ENCODE measurements around the gene AMIGO3. TPM values are rescaled to one million over a fixed set of nuclear protein-coding genes. Genes with fewer than 3 reads are reported as not detected.

Gene AMIGO3
- 0.26 to 1.7 TPM (median 0.57 TPM) in 5 replicates for total RNA-seq (2022; extraction: Qiagen RNA extraction; ENCODE audit: low read depth)

GRCh38 chr3:49719214-49719884, at the start of gene AMIGO3:
AMIGO3 (minus strand) TSS chr3:49719684; CDS start chr3:49719465, 219 bp downstream.

GRCh38 chr3:49723628-49724551, 4.4 kb upstream of the AMIGO3 start, which contains the start of gene GMPPB:
GMPPB (minus strand) TSS chr3:49723951; CDS start chr3:49723726, 225 bp downstream.

GRCh38 chr3:49689046-49689907, 30.2 kb downstream of the AMIGO3 start, which contains the start of the genes MST1 and RNF123:
MST1 (minus strand) TSS chr3:49689474; CDS start chr3:49688691, 783 bp downstream.
RNF123 (plus strand) TSS chr3:49689557; CDS start chr3:49691166, 1,609 bp downstream.

GRCh38 chr3:49673715-49674496, 45.6 kb downstream of the AMIGO3 start, which contains the start of gene APEH:
APEH (plus strand) TSS chr3:49674351; CDS start chr3:49674402, 51 bp downstream.

Other genes with a start within 250 kb of the AMIGO3 start
- gene DAG1, start 249.4 kb downstream of the AMIGO3 start, total RNA-seq (2022; extraction: Qiagen RNA extraction; ENCODE audit: low read depth) = 43.2 to 58.1 TPM (median 53.4 TPM) in 5 replicates
- 0.10 to 0.19 TPM (median 0.13 TPM) in 5 replicates for gene BSN, start 165.2 kb downstream of the AMIGO3 start, total RNA-seq (2022; extraction: Qiagen RNA extraction; ENCODE audit: low read depth)
- 59.0 to 65.7 TPM (median 64.8 TPM) in 5 replicates for gene APEH, start 45.3 kb downstream of the AMIGO3 start, total RNA-seq (2022; extraction: Qiagen RNA extraction; ENCODE audit: low read depth)
- gene MST1, start 30.2 kb downstream of the AMIGO3 start, total RNA-seq (2022; extraction: Qiagen RNA extraction; ENCODE audit: low read depth) = 0.89 to 2.0 TPM (median 1.8 TPM) in 5 replicates
- 12.5 to 17.1 TPM (median 14.8 TPM) in 5 replicates for gene RNF123, start 30.1 kb downstream of the AMIGO3 start, total RNA-seq (2022; extraction: Qiagen RNA extraction; ENCODE audit: low read depth)
- 16.2 to 22.6 TPM (median 21.3 TPM) in 5 replicates for gene GMPPB, start 4.3 kb upstream of the AMIGO3 start, total RNA-seq (2022; extraction: Qiagen RNA extraction; ENCODE audit: low read depth)
- gene IP6K1, start 66.9 kb upstream of the AMIGO3 start, total RNA-seq (2022; extraction: Qiagen RNA extraction; ENCODE audit: low read depth) = 21.6 to 22.8 TPM (median 22.2 TPM) in 5 replicates
- gene CDHR4, start 80.2 kb upstream of the AMIGO3 start, total RNA-seq (2022; extraction: Qiagen RNA extraction; ENCODE audit: low read depth) = 0.16 to 0.53 TPM (median 0.40 TPM) in 5 replicates
- 1.6 to 2.1 TPM (median 2.0 TPM) in 5 replicates for gene INKA1, start 83.6 kb upstream of the AMIGO3 start, total RNA-seq (2022; extraction: Qiagen RNA extraction; ENCODE audit: low read depth)
- gene UBA7, start 94.3 kb upstream of the AMIGO3 start, total RNA-seq (2022; extraction: Qiagen RNA extraction; ENCODE audit: low read depth) = 0.31 to 0.51 TPM (median 0.51 TPM) in 5 replicates
- gene TRAIP, start 136.9 kb upstream of the AMIGO3 start, total RNA-seq (2022; extraction: Qiagen RNA extraction; ENCODE audit: low read depth) = 11.7 to 15.5 TPM (median 13.2 TPM) in 5 replicates
- gene CAMKV, start 150.2 kb upstream of the AMIGO3 start, total RNA-seq (2022; extraction: Qiagen RNA extraction; ENCODE audit: low read depth) = 0.29 to 0.51 TPM (median 0.37 TPM) in 5 replicates
- gene MST1R, start 184.2 kb upstream of the AMIGO3 start, total RNA-seq (2022; extraction: Qiagen RNA extraction; ENCODE audit: low read depth) = 5.0 to 10.2 TPM (median 7.9 TPM) in 5 replicates
- gene MON1A, start 210.1 kb upstream of the AMIGO3 start, total RNA-seq (2022; extraction: Qiagen RNA extraction; ENCODE audit: low read depth) = 5.0 to 9.9 TPM (median 8.2 TPM) in 5 replicates
- gene RBM6, start 220.5 kb upstream of the AMIGO3 start, total RNA-seq (2022; extraction: Qiagen RNA extraction; ENCODE audit: low read depth) = 25.8 to 31.8 TPM (median 28.7 TPM) in 5 replicates